SH-SY5Y (cell line): ENCODE measurements around the gene MRGPRF.

Experiments used
- GATA2 ChIP-seq: IDR thresholded peaks from 2 replicates; pipeline ENCODE4 v1.6.1; 2011; ENCODE audit warnings: mild to moderate bottlenecking, low read depth, low read length
- GATA3 ChIP-seq: IDR thresholded peaks from 2 replicates; pipeline ENCODE4 v1.6.1; 2011; ENCODE audit warnings: low read depth, mild to moderate bottlenecking, low read length, moderate library complexity

The MRGPRF gene

DNA sequence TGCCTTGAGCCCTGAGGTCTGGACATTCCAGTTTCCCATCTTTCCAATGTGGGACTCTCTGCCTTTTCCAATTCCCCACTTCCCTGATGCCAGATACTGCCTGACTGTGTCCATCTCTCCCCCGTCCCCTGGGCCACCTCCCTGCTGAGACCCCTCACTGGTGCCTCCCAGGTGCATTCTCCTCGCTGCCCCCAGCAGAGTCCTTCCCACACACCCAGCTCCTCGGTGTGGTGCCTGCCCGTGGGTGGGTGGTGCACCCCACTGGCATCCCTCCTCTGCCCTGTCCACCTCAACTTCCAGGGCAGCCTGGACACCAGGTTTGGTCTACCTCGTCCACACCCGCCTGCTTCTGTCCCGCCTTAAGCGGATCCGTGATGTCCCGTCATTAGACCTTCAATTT lies 4.9 kb upstream of the MRGPRF start:
- no peak for TF ChIP-seq GATA3

DNA sequence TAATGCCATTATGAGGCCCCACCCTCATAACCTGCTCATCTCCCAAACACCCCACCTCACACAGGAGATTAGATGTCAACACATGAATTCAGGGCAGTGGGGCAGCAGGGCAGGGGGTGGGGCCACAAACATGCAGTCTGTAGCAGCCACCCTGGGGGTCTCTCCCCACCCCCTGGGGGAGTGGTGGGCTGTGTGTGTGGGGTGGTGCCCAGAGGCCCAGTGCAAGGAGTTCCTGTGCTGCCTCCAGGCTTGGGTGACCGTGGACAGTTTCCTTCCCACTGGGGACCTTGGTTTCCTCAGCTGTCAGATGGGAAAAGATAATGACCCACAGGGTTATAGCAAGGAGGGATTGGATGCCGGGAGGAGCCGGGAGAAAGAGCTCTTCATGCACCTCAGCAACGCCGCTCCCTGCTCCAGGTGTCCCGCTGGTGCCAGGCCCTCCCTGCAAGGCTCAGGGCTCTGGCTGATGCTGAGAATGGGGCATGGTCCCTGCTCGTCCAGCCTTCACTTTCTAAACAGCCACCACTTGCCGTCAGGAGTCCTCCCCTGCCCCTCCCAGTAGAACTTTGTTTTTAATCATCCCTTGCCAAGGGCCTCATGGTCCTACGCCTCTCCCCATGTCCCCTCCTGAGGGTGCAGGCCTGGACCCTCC lies 2.0 kb upstream of the MRGPRF start:
- TF ChIP-seq GATA2 (no peak), GATA3 (no peak)

DNA sequence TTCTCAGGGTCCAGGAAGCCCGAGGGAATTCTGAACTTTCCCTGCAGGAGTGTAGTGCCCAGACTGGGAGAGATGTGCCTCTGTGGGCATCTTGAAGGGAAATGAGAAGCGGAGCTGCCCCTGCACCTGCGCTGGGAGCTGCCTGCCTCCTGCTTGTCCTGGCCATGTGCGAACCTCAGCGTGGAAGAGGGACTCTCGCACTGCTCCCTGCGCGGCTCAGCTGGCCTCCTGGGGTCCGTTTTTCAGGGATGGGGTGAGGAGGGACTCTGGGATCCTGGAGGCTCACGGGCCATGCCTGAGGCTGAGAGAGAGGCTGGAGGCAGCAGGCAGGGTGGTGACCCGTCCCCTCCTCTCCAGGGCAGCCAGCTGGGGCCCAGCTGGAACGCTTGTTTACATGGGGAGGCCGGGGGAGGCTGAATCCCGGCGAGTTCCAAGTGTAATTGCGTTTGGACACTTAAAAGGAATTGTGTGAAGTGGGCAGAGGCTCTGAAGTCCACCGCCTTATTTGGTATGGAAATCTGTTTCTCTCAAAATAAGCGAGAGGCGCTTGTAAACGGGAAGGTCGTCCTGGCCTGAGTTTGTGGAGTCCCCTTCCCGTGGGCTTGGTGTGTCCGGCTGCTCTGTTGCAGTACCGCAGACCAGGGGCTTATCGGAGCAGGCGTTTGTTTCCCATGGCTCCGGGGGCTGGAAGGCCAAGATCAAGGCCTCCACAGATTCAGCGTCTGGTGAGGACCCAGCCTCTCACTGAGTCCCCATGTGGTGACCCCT lies 1.2 kb upstream of the MRGPRF start:
- TF ChIP-seq GATA3 (no peak), GATA2 (no peak; the same call in 1 of the 2 replicates)

DNA sequence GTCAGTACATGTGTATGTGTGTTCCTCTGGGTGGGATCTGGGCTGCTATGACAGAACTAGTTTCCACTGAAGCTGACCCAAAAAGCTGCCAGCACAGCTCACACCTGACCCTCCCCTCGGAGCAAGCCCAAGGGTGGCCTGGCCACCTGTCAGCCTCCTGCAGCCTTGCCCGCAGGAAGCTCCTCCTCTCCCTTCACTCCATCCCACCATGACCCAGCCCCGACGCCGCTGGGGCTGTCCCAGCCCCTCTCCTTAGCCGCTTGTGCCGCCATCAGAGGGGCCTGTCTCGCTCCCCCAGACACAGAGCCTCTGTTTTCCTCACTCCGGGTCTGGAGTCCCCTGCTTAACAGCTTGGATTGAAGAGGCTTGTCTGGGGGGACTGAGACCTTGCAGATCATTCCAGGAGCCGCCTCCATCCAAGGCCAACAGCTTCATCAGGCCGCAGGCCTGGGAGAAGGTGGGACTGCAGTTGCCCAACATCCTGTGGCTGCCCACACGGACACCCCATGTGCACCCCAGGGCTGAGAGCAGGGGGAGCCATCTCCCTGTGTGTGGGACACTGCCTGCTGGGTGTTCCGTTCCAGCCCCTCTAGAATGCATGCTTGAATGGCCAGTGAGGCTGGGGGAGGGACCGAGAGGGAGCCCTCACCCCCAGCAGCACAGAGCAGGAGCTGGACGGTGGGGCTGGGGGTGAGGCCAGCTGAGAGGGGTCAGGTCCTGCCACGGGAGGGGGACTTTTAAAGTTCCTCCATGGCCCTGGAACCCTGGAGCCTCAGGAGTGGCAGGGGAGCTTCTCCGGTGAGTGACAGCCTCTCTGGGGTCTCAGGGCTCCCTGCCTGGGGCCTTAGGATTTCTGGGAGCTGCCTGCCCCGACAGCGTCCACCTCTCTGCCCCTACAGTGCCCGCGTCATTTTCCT lies 696 bp downstream of the MRGPRF start:
- TF ChIP-seq GATA3 (no peak), GATA2 (no peak)

DNA sequence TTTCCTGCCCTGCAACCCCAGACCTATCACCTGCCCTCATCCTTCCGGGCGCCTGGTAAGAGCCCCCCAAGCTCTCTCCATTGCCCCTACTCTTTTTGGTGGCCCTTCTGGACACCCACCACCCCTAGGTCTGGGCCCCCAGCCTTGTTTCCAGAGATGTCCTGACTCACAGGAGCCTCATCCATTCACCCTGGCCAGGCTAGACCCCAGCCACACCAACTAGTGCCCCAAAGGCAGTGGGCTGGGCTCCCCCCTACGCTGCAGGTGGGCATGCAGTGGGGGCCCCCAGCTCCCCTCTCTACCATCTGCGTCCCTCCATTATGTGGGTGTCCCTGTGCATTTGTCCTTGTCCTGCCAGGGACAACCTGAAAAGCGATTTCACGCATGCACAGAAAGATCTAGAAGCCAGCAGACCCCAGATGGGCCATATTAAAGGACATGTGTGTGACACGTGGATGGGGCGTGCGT lies 1.4 kb downstream of the MRGPRF start:
- TF ChIP-seq GATA3: no peak
- TF ChIP-seq GATA2: no peak

DNA sequence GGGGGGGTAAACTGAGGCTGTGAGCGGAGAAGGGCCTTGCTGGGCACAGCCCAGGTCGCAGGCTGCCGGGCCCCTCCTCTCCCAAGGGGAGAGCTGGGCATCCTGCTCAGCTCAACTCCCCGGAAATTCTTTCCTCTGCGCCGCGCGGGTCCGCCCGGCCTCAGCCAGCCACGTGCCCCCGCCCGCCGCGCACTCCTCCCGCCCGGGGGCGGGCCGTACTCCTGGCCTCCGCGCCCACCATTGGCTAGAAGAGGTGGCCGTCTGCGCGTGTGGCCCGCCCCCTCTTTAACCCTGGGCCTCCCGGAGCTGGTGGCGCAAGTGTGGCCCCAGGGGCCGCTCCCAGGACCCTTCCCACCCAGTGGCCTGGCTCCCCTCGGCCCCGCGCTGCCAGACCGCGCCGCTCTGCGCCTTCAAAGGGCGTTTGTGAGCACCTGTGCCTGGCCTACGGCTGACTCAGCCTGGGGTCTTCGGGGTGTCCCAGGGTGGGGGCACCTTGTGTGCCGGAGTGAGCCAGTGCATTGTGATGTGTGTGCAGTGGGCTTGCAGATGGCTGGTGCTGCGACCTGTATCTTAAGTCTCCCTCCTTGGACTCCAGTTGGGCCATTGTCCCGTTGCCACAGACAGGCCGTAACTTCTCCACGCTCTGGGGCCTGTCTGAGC lies 2.0 kb downstream of the MRGPRF start:
- no peak for TF ChIP-seq GATA2
- no peak for TF ChIP-seq GATA3

DNA sequence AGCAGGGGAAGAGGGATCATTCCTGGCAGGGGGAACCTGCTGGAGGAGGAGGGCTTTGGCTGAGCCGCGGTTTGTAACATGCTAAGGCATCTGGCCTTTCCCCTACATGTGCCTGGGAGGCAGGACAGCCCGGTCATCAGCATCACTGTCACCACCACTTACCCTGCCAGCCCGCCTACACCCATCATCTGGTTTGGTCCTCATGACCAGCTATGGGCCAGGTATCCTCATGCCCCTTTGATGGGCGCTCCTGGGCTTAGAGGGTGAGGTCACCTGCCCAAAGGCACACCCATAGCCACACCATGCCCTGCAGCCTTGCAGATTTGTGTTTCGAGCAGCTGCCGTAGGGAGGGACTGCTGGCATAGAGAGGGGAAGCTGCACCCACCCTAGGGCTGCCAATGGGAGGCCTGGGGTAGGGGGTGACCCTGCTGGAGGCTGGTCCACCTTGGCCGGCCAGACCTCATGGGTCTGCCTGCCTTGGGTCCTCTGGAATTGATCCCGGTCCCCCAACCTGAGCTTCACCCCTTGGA lies 2.6 kb downstream of the MRGPRF start:
- TF ChIP-seq GATA2 (no peak), GATA3 (no peak)

DNA sequence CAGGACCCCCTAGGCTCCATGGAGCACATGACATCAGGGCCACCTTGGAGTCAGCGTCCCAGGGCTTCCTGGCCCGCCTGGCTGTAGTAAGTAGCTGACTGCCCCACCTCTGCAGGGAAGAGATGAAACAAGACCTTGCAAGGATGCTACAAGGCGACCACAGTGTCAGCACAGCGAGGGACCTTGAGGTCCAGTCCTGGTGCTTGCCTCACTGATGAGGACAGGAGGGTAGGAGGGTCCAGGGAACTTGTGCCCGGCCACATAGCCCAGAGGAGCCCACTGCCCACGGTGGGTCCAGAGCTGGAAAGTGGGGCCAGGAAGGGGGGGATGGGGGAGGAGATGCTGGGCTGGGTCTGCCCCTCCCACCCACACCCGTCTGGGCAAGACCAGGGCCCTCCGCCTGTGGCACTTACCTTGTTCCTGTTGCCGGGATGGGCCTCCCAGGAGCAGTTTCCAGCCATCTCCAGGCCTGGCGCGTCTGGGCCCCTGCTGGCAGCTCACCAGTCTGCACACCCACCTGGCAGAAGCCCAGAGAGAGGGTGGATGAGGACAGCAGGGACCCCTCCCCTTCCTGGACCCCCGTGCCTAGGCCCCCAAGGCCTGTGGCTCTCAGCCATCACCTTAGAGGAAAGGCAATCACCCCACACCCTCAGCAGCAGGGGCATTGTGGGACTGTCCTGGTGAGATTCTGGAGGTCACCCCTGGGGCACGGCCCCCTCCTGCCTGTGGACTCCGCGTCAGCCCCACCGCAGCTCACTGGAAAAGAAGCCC lies 3.4 kb downstream of the MRGPRF start:
- TF ChIP-seq GATA2 (no peak), GATA3 (no peak)

DNA sequence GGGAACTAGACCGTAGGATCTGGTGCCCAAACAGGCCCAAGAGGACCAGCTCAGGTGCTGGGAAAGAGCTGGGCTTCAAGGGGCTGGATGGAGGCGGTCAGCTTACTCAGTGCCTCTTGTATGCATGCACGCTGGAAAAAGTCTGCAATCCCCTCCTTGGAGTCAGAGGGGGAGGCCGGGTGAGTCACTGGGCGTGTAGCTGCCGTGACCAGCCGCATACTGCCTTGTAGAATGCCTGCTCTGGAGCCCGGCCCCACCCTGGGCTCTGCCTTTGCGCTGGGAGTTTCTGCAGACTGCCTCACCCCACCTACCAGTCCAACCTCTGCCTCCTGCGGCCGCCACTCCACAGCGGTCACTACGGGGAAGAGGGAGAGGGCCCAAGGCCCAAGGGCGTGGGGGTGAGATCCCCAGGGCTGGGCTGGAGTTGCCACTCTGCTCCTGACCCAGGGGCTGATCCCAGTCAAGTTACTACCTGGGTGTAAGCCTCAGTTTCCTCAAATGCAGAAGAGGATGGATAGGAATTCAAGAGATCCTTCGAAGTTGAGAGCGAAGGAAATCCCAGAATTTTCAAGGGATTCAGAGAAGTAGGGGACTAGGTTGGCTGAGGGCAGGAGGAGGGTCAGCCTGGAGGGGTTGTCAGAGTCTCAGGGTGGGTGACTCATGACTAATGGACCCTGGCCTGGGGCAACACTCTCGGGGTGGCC lies 4.2 kb downstream of the MRGPRF start:
- TF ChIP-seq GATA3 (no peak), GATA2 (no peak)

DNA sequence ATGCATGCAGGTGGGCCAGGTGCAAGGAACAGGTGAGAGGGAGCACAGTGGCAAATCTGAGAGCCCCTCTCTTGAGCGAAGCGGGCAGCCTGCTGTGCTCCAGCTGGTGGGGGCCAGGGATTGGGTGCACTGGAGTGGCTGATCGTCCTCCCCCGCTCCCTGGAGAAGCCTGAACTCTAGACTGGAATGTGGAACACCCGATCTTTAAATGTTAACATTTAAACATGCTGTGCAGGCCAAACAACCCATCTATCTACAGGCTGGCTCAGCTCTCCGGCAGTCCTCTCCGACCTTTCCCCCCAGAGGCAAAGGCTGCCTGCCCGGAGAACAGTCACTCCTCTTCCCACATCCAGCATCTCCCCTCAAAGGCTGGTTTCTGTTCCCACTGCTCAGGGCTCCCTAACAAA lies 5.1 kb downstream of the MRGPRF start:
- no peak for TF ChIP-seq GATA3
- no peak for TF ChIP-seq GATA2

DNA sequence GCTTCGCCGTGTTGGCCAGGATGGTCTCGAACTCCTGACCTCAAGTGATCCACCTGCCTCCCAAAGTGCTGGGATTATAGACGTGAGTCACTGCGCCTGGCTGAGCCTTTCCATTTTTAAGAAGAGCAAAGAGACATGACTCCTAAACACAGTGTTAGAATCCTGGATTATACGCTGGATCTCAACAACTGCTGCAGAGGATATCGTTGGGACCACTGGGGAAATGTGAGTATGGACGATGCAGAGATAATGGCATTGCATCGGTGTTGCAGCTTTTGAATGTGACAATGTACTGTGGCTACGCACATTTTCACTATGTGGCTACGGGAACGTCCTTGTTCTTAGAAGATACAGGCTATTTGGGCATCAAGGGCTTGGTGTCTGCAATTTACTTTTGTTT lies 6.2 kb downstream of the MRGPRF start:
- TF ChIP-seq GATA3: no peak
- TF ChIP-seq GATA2: no peak

DNA sequence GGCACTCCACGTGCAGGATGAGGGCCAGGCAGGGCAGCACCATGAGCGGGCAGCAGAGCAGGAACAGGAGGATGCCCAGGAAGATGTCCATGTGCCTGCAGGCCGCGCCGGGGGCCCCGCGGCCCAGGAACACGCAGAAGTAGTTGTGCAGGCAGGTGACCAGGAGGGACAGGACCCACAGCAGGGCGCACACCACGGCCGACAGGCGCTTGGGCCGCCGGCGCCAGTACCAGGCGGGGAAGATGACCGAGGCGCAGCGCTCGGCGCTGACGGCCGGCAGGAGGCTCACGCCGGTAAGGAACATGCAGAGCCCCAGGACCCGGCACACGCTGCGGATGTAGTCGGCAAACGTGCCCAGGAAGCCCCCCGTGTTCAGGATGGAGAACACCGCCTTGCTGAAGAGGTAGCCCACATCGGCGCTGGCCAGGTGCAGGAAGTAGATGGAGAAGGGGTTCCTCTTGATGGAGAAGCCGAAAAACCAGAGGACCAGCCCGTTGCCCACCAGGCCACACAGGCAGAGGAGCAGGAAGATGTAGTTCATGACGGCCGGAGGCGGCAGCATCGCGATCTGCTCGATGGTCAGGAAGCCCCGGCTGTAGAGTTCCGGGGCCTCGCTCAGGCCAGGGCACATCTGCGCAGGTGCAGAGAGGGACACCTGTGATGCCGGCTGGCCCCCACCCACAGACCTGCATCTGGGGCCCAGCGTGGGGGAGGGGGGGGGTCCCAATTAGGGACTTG lies 7.2 kb downstream of the MRGPRF start:
- TF ChIP-seq GATA3 (no peak), GATA2 (no peak)

DNA sequence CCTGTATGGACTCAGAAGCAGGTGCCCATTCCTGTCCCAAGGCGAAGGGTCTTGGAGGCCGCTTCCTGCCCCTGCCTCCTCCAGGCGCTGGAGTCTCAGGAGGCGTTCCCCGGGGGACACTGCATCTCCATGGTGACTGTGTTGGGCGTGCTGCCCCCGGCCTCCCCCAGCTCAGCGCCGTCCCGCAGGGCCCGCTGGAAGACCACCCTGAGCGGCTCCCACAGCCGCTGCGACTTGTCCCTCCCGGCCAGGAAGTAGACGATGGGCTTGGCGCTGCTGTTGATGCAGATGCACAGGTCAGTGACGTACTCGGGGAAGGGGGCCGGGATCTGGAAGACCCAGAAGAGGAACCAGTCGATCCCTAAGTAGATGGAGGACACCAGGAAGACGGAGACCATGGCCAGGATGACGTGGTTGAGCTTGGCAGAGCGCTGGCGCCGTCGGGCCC lies 7.8 kb downstream of the MRGPRF start:
- TF ChIP-seq GATA3 (no peak), GATA2 (no peak)
